ENCODE data around the gene SLC25A51. TPM values are rescaled to one million over a fixed set of nuclear protein-coding genes. Genes with fewer than 3 reads are reported as not detected.

Gene SLC25A51
- total and polyA plus RNA-seq, 11 donors: 8.6 to 27.6 (median 22.1) TPM

DNA sequence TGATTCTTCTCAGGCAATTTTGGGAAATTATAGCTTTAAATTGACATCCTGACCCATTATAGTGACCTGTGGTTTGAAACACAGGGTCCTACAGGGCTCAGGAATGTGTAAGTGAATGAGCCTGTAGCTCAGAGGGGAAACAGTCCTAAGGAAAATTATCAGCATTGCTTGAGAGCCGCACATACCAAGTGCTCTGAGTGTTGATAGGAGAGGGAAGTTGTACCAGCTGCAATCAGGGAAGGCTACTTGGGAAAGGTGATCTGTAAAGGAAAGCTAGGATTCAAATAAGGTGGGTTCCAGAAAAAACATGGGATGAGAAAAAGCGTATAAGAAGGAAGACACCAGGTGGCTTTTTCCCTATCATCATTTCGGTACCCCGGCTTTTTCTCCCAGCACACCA is 4.4 kb upstream of the SLC25A51 start:
- WGBS, 4 donors: 59 to 77% (median 69%) methylated on average over 4 of the region's 4 CpGs
- peaks cover 0 to 24% (median 9%) of the 10 kb centered on the region in 12 donors for H3K4me1 ChIP-seq
- no peaks in the 10 kb centered on the region for H3K36me3 ChIP-seq
- intact Hi-C loops (cut with DNase I): loop anchor here in 3 of 10 donors (5.0 to 10.0 kb wide), 3 partner anchors 454 to 487 kb away; partner anchors contain the start of gene ALDH1B1 (in 2 of the 3)
- TF ChIP-seq POLR2A (IDR thresholded peaks at IDR 0.05): no peak
- TF ChIP-seq, protein P1, sequence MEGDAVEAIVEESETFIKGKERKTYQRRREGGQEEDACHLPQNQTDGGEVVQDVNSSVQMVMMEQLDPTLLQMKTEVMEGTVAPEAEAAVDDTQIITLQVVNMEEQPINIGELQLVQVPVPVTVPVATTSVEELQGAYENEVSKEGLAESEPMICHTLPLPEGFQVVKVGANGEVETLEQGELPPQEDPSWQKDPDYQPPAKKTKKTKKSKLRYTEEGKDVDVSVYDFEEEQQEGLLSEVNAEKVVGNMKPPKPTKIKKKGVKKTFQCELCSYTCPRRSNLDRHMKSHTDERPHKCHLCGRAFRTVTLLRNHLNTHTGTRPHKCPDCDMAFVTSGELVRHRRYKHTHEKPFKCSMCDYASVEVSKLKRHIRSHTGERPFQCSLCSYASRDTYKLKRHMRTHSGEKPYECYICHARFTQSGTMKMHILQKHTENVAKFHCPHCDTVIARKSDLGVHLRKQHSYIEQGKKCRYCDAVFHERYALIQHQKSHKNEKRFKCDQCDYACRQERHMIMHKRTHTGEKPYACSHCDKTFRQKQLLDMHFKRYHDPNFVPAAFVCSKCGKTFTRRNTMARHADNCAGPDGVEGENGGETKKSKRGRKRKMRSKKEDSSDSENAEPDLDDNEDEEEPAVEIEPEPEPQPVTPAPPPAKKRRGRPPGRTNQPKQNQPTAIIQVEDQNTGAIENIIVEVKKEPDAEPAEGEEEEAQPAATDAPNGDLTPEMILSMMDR (IDR thresholded peaks at IDR 0.05): no peak
- no peaks in the 10 kb centered on the region for H3K27me3 ChIP-seq
- no peak overlapping the region for H3K27ac ChIP-seq
- no peak overlapping the region for H3K4me3 ChIP-seq
- no peak for ATAC-seq
- no peaks in the 10 kb centered on the region for H3K9me3 ChIP-seq
- no peak for DNase-seq

DNA sequence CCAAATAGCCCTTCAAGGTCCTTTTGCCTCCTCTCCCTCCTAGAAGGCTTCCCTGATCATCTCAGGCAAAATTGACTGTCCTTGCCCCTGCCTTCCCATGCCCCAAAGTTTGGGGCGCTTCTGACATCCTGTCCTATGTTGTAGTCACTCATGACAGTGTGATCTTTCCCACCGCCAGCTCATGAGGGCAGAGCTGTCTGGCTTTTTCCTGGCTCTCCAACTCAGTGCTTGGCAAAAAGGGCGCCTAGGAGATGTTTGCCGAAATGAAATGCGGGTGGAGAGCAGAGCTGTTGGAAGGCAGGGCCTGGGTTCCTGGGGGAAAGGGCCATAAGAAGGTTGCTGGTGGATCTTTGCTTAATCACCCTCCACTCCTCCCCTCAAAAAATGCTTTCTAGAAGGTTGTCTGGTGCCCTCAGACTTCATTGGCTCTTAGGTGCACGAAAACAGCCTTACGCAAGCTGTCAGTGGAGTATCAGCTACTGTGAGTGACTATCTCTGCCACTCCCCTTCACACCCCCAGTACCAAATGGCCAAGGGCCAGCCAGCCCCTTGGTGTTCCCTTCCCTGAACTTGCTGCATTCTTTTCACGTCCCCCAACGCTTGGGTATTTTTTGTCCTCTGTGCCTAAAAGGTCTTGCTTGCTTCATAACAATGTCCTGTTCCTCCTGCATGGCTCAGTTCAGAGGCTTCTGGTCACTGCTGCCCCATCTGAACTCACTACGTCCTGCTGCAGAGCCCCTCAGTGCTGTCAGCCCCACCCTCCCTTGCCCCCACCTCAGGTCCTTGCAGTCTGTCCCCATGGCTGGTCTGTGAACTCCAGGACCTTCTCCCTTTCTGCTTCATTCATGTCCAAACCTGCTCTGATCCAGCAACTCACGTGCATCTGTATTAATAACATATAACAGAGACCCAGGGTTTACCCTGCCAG is 2.6 kb upstream of the SLC25A51 start:
- H3K27ac ChIP-seq: no peak overlapping the region
- H3K36me3 ChIP-seq: no peaks in the 10 kb centered on the region
- no peak for ATAC-seq
- no peaks in the 10 kb centered on the region for H3K9me3 ChIP-seq
- H3K4me3 ChIP-seq: no peak overlapping the region
- WGBS, 4 donors: 88 to 89% (median 89%) methylated on average over 11 of the region's 11 CpGs
- H3K27me3 ChIP-seq: no peaks in the 10 kb centered on the region
- intact Hi-C loops (cut with DNase I): loop anchor here in 3 of 10 donors (5.0 to 10.0 kb wide), 3 partner anchors 456 to 488 kb away; partner anchors contain the start of gene ALDH1B1 (in 2 of the 3)
- no peak for DNase-seq
- peaks cover 0 to 34% (median 21%) of the 10 kb centered on the region in 12 donors for H3K4me1 ChIP-seq
- TF ChIP-seq POLR2A (IDR thresholded peaks at IDR 0.05): no peak
- TF ChIP-seq, protein P1 (IDR thresholded peaks at IDR 0.05): no peak

DNA sequence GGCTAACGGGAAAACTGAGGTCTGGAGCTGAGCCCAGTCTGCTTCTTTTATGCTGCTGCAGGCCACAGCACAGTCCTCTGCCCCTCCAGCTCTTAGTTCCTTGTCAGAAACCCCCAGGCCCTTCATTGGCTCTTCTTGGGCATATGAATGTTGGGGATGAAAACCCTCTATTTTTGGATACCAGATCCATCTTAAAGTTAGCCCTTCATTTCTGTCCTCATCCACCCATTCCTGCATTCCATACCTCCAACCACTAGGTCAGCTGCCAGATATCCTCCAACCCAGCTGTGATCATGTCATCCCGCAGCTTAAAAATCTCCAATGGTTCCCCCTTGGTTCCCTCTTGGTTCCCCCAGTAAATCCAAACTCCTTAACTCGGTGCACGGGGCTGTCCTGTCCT is 1.8 kb upstream of the SLC25A51 start:
- DNase-seq (no peak), ATAC-seq (no peak)
- H3K4me1 ChIP-seq: peaks cover 0 to 34% (median 21%) of the 10 kb centered on the region in 12 donors
- H3K27ac ChIP-seq: no peak overlapping the region
- 96 to 97% (median 96%) methylated on average over 4 of the region's 4 CpGs for WGBS, 4 donors
- TF ChIP-seq, protein P1 (IDR thresholded peaks at IDR 0.05): no peak
- H3K9me3 ChIP-seq: no peaks in the 10 kb centered on the region
- no peak overlapping the region for H3K4me3 ChIP-seq
- no peaks in the 10 kb centered on the region for H3K27me3 ChIP-seq
- intact Hi-C loops (cut with DNase I): loop anchor here in 4 of 10 donors (2.0 to 10.0 kb wide), 4 partner anchors 253 to 489 kb away; partner anchors contain the start of gene ALDH1B1 (in 2 of the 4)
- peaks cover 0 to 3% (median 0%) of the 10 kb centered on the region in 9 donors for H3K36me3 ChIP-seq

DNA sequence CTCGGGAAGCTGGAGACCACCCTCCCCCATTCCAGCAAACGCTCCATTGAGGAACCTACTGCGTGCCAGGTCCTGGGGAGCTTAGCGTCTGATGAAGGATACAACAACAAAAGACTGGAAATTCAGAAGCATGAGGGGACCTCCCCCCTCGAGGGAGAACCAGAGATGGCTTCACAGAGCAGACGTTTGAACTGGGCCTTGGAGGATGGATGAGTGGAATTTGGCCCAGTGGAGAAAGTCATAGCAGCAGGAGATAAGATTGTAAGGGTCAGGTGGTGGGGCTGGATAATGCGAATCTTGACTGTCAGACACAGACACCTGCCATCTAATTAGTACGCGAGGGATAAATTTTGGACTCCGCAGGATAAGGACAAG is 1.2 kb upstream of the SLC25A51 start:
- TF ChIP-seq POLR2A (IDR thresholded peaks at IDR 0.05): no peak
- TF ChIP-seq, protein P1 (IDR thresholded peaks at IDR 0.05): no peak
- no peak for DNase-seq
- H3K4me1 ChIP-seq: peaks cover 0 to 34% (median 21%) of the 10 kb centered on the region in 12 donors
- WGBS, 4 donors: 48 to 62% (median 55%) methylated on average over 9 to 10 of the region's 10 CpGs
- H3K9me3 ChIP-seq: no peaks in the 10 kb centered on the region
- peaks cover 0 to 4% (median 0%) of the 10 kb centered on the region in 9 donors for H3K36me3 ChIP-seq
- no peak for ATAC-seq
- H3K4me3 ChIP-seq: peak overlapping the region in 9 of 12 donors; percentile 83 to 99 (median 93)
- no peaks in the 10 kb centered on the region for H3K27me3 ChIP-seq
- H3K27ac ChIP-seq: peak overlapping the region in 9 of 12 donors; percentile 81 to 96 (median 89)
- intact Hi-C loops (cut with DNase I): loop anchor here in 4 of 10 donors (2.0 to 10.0 kb wide), 4 partner anchors 254 to 490 kb away; partner anchors contain the start of gene ALDH1B1 (in 2 of the 4)

Measured in heart left ventricle (tissue), 16 donors.